Measurements from ENCODE around the gene RAB9B. TPM values are rescaled to one million over a fixed set of nuclear protein-coding genes. Genes with fewer than 3 reads are reported as not detected.

The RAB9B gene
- total RNA-seq, result 10 to 100 TPM in 5 of 7 donors, 1 to 10 TPM in 2; 3.7 to 23.8 (median 12.6) TPM
- 10 to 100 TPM in 1 of 2 donors, 1 to 10 TPM in 1; 6.8 to 14.0 TPM for polyA plus RNA-seq
- long read RNA-seq, donor 1, transcript RAB9B-201 (3 exons, 3,748 nt), result major isoform, 17 of 28 reads
- long read RNA-seq, donor 1, partial matches to known transcripts, result 0 of 28 reads
- long read RNA-seq, donor 1, other reads (novel, unspliced or antisense), result 11 of 28 reads
- long read RNA-seq, donor 2, partial matches to known transcripts, result 0 of 2 reads
- long read RNA-seq, donor 2, other reads (novel, unspliced or antisense), result 0 of 2 reads
- long read RNA-seq, donor 3, transcript RAB9B-201 (3 exons, 3,748 nt), result major isoform, 30 of 41 reads
- long read RNA-seq, donor 3, partial matches to known transcripts, result 4 of 41 reads
- long read RNA-seq, donor 3, other reads (novel, unspliced or antisense), result 7 of 41 reads

- no peaks in the 10 kb centered on the region for H3K36me3 ChIP-seq
- peak; percentile 79 to 86 (median 84) for DNase-seq
- no peaks in the 10 kb centered on the region for H3K9me3 ChIP-seq
- peak within 1 kb of the TSS; percentile 85 to 89 for H3K27ac ChIP-seq
- intact Hi-C loops (cut with DNase I), result no loop called here
- peak within 1 kb of the TSS; percentile 47 for H3K4me3 ChIP-seq
- peak; percentile 29 for TF ChIP-seq POLR2A (IDR thresholded peaks at IDR 0.05)
- no peak for TF ChIP-seq EP300 (IDR thresholded peaks at IDR 0.05)
- WGBS, 3 donors, result 11 to 16% (median 14%) methylated on average over 39 to 54 of the region's 54 CpGs
- no peaks in the 10 kb centered on the region for H3K4me1 ChIP-seq (ENCODE audit: insufficient read depth)
- H3K27me3 ChIP-seq, result no peaks in the 10 kb centered on the region
These were observed at the start of gene RAB9B for GRCh38 chrX:103831803-103832544. Gene RAB9B (minus strand): TSS chrX:103832257. CDS start chrX:103825784, 6,473 bp downstream.

GRCh38 chrX:103879339-103879738 lies 47.3 kb upstream of the RAB9B start:
- 19 to 37% (median 31%) methylated on average over 2 of the region's 2 CpGs for WGBS, 3 donors
- Histone ChIP-seq H3K36me3 (no peaks in the 10 kb centered on the region), H3K9me3 (no peaks in the 10 kb centered on the region), H3K4me3 (no peak overlapping the region), H3K27me3 (no peaks in the 10 kb centered on the region), H3K27ac (no peak overlapping the region), H3K4me1 (ENCODE audit: insufficient read depth) (peaks cover 1% of the 10 kb centered on the region)
- TF ChIP-seq CTCF (IDR thresholded peaks at IDR 0.05) (no peak), POLR2A (IDR thresholded peaks at IDR 0.05) (no peak), EP300 (IDR thresholded peaks at IDR 0.05) (no peak)
- intact Hi-C loops (cut with DNase I), result no loop called here
- no peak for DNase-seq

GRCh38 chrX:103878466-103879122 lies 46.5 kb upstream of the RAB9B start:
- Histone ChIP-seq H3K9me3 (no peaks in the 10 kb centered on the region), H3K36me3 (no peaks in the 10 kb centered on the region), H3K27ac (no peak overlapping the region), H3K27me3 (no peaks in the 10 kb centered on the region), H3K4me3 (no peak overlapping the region), H3K4me1 (ENCODE audit: insufficient read depth) (peaks cover 1% of the 10 kb centered on the region)
- intact Hi-C loops (cut with DNase I), result no loop called here
- DNase-seq, result no peak
- 60 to 65% (median 64%) methylated on average over 8 of the region's 8 CpGs for WGBS, 3 donors
- no peak for TF ChIP-seq EP300 (IDR thresholded peaks at IDR 0.05)
- no peak for TF ChIP-seq CTCF (IDR thresholded peaks at IDR 0.05)
- no peak for TF ChIP-seq POLR2A (IDR thresholded peaks at IDR 0.05)

- no peak overlapping the region for H3K4me3 ChIP-seq
- H3K27ac ChIP-seq, result no peak overlapping the region
- no peak for TF ChIP-seq EP300 (IDR thresholded peaks at IDR 0.05)
- no peak for TF ChIP-seq CTCF (IDR thresholded peaks at IDR 0.05)
- no peak for TF ChIP-seq POLR2A (IDR thresholded peaks at IDR 0.05)
- no peaks in the 10 kb centered on the region for H3K36me3 ChIP-seq
- peaks cover 1% of the 10 kb centered on the region for H3K4me1 ChIP-seq (ENCODE audit: insufficient read depth)
- intact Hi-C loops (cut with DNase I), result no loop called here
- DNase-seq, result no peak
- WGBS, 3 donors, result 65 to 85% (median 75%) methylated on average over 3 of the region's 3 CpGs
- H3K27me3 ChIP-seq, result no peaks in the 10 kb centered on the region
- H3K9me3 ChIP-seq, result no peaks in the 10 kb centered on the region
These were observed 45.5 kb upstream of the RAB9B start for GRCh38 chrX:103877571-103877970.
